HEK293 (cell line): ENCODE data around the gene KCNMB4.

Experiments
- FEZF1 ChIP-seq: fragments of 450-650 bp; formaldehyde crosslinking; IDR thresholded peaks from 2 replicates; pipeline ENCODE4 v1.5.1; 2016; ENCODE audit warnings: missing biosample characterization, missing genetic modification characterization
- IKZF3 ChIP-seq: fragments of 450-650 bp; IDR thresholded peaks from 2 replicates; pipeline ENCODE4 v1.5.0; 2018; ENCODE audit warnings: missing biosample characterization, mild to moderate bottlenecking, missing genetic modification characterization, moderate library complexity
- INSM2 ChIP-seq: fragments of 450-650 bp; formaldehyde crosslinking; IDR thresholded peaks from 2 replicates; pipeline ENCODE4 v1.5.1; 2016; ENCODE audit warnings: missing biosample characterization, missing genetic modification characterization
- PBX3 ChIP-seq: sonication (generic); formaldehyde crosslinking; IDR thresholded peaks from 2 replicates; pipeline ENCODE4 v1.8.1; 2022; ENCODE audit warnings: mild to moderate bottlenecking, moderate library complexity, missing genetic modification reagents
- PRDM2 ChIP-seq: fragments of 450-650 bp; formaldehyde crosslinking; IDR thresholded peaks from 2 replicates; pipeline ENCODE4 v1.5.1; 2016; ENCODE audit warnings: missing biosample characterization, missing genetic modification characterization, borderline replicate concordance
- ZBTB1 ChIP-seq: fragments of 450-650 bp; formaldehyde crosslinking; IDR thresholded peaks from 2 replicates; pipeline ENCODE4 v1.5.1; 2016; ENCODE audit warnings: missing biosample characterization, missing genetic modification characterization
- ZBTB7A ChIP-seq: fragments of 450-650 bp; formaldehyde crosslinking; IDR thresholded peaks from 2 replicates; pipeline ENCODE4 v1.5.1; 2016; ENCODE audit warnings: low read depth, missing biosample characterization, missing genetic modification characterization
- ZEB2 ChIP-seq: fragments of 450-650 bp; formaldehyde crosslinking; IDR thresholded peaks from 2 replicates; pipeline ENCODE4 v1.5.1; 2016; ENCODE audit warnings: missing biosample characterization, missing genetic modification characterization
- ZNF114 ChIP-seq: fragments of 450-650 bp; formaldehyde crosslinking; IDR thresholded peaks from 2 replicates; pipeline ENCODE4 v1.5.0; 2017; ENCODE audit warnings: missing biosample characterization, missing genetic modification characterization
- ZNF169 ChIP-seq: fragments of 450-650 bp; formaldehyde crosslinking; IDR thresholded peaks from 2 replicates; pipeline ENCODE4 v1.5.1; 2016; ENCODE audit warnings: missing biosample characterization, missing genetic modification characterization
- ZNF174 ChIP-seq: fragments of 450-650 bp; formaldehyde crosslinking; IDR thresholded peaks from 2 replicates; pipeline ENCODE4 v1.5.0; 2017; ENCODE audit warnings: missing biosample characterization, mild to moderate bottlenecking, missing genetic modification characterization
- ZNF175 ChIP-seq: fragments of 450-650 bp; formaldehyde crosslinking; IDR thresholded peaks from 2 replicates; pipeline ENCODE4 v1.5.1; 2016; ENCODE audit warnings: missing biosample characterization, missing genetic modification characterization
- ZNF19 ChIP-seq: fragments of 450-650 bp; formaldehyde crosslinking; IDR thresholded peaks from 2 replicates; pipeline ENCODE4; 2016; ENCODE audit warnings: missing biosample characterization, missing genetic modification characterization, low read depth
- ZNF248 ChIP-seq: fragments of 450-650 bp; formaldehyde crosslinking; IDR thresholded peaks from 2 replicates; pipeline ENCODE4 v1.5.1; 2017; ENCODE audit warnings: missing biosample characterization, missing genetic modification characterization
- ZNF266 ChIP-seq: fragments of 450-650 bp; formaldehyde crosslinking; IDR thresholded peaks from 2 replicates; pipeline ENCODE4 v1.5.1; 2016; ENCODE audit warnings: missing biosample characterization, missing genetic modification characterization, low read depth
- ZNF292 ChIP-seq: fragments of 450-650 bp; formaldehyde crosslinking; IDR thresholded peaks from 2 replicates; pipeline ENCODE4 v1.5.1; 2016; ENCODE audit warnings: low read depth, missing biosample characterization, missing genetic modification characterization, borderline replicate concordance
- ZNF366 ChIP-seq: fragments of 450-650 bp; formaldehyde crosslinking; conservative IDR thresholded peaks from 2 replicates; pipeline ENCODE4 v1.5.1; 2016; ENCODE audit warnings: missing biosample characterization, missing genetic modification characterization
- ZNF391 ChIP-seq: fragments of 450-650 bp; formaldehyde crosslinking; IDR thresholded peaks from 2 replicates; pipeline ENCODE4 v1.5.1; 2016; ENCODE audit warnings: low read depth, missing biosample characterization, missing genetic modification characterization, borderline replicate concordance
- ZNF449 ChIP-seq: fragments of 450-650 bp; formaldehyde crosslinking; IDR thresholded peaks from 2 replicates; pipeline ENCODE4 v1.5.1; 2017; ENCODE audit warnings: missing biosample characterization, mild to moderate bottlenecking, missing genetic modification characterization, moderate library complexity
- ZNF561 ChIP-seq: fragments of 450-650 bp; IDR thresholded peaks from 2 replicates; pipeline ENCODE4 v1.5.1; 2018; ENCODE audit warnings: missing biosample characterization, missing genetic modification characterization, borderline replicate concordance
- ZNF585B ChIP-seq: fragments of 450-650 bp; formaldehyde crosslinking; IDR thresholded peaks from 2 replicates; pipeline ENCODE4 v1.5.1; 2016; ENCODE audit warnings: missing biosample characterization, missing genetic modification characterization
- ZNF596 ChIP-seq: fragments of 450-650 bp; IDR thresholded peaks from 2 replicates; pipeline ENCODE4 v1.5.0; 2018; ENCODE audit warnings: missing biosample characterization, mild to moderate bottlenecking, missing genetic modification characterization, moderate library complexity
- ZNF621 ChIP-seq: fragments of 450-650 bp; formaldehyde crosslinking; IDR thresholded peaks from 2 replicates; pipeline ENCODE4 v1.5.1; 2017; ENCODE audit warnings: missing biosample characterization, missing genetic modification characterization
- ZNF624 ChIP-seq: fragments of 450-650 bp; formaldehyde crosslinking; IDR thresholded peaks from 2 replicates; pipeline ENCODE4 v1.5.1; 2017; ENCODE audit warnings: missing biosample characterization, missing genetic modification characterization
- ZNF658 ChIP-seq: fragments of 450-650 bp; formaldehyde crosslinking; IDR thresholded peaks from 2 replicates; pipeline ENCODE4; 2016; ENCODE audit warnings: missing biosample characterization, missing genetic modification characterization
- ZNF830 ChIP-seq: fragments of 450-650 bp; IDR thresholded peaks from 2 replicates; pipeline ENCODE4 v1.5.0; 2018; ENCODE audit warnings: missing biosample characterization, missing genetic modification characterization, low read depth, mild to moderate bottlenecking, moderate library complexity
- ZNF837 ChIP-seq: fragments of 450-650 bp; formaldehyde crosslinking; IDR thresholded peaks from 2 replicates; pipeline ENCODE4 v1.5.1; 2016; ENCODE audit warnings: missing biosample characterization, missing genetic modification characterization
- ZSCAN23 ChIP-seq: fragments of 450-650 bp; formaldehyde crosslinking; IDR thresholded peaks from 2 replicates; pipeline ENCODE4 v1.5.1; 2016; ENCODE audit warnings: missing biosample characterization, missing genetic modification characterization
- ZSCAN4 ChIP-seq: fragments of 450-650 bp; formaldehyde crosslinking; IDR thresholded peaks from 2 replicates; pipeline ENCODE4 v1.5.1; 2017; ENCODE audit warnings: missing biosample characterization, missing genetic modification characterization

KCNMB4 gene

GRCh38 chr12:70365648-70366518, at the start of gene KCNMB4 (continued):
- no peak for TF ChIP-seq ZSCAN4 (tag by site-specific recombination)
- TF ChIP-seq ZNF391: no peak
- TF ChIP-seq IKZF3: no peak
- TF ChIP-seq ZNF830 (tag by site-specific recombination): no peak
- no peak for TF ChIP-seq ZNF837 (tag by site-specific recombination)
- TF ChIP-seq FEZF1 (tag by site-specific recombination): no peak
- no peak for TF ChIP-seq ZNF292 (tag by site-specific recombination)
- no peak; the same call in 1 of the 2 replicates for TF ChIP-seq ZNF561
- no peak for TF ChIP-seq ZSCAN23 (tag by site-specific recombination)
- TF ChIP-seq ZNF621 (tag by site-specific recombination): no peak
- TF ChIP-seq ZNF19 (tag by site-specific recombination): no peak
- TF ChIP-seq ZNF248 (tag by site-specific recombination): no peak
- TF ChIP-seq ZNF266 (tag by site-specific recombination): no peak
- no peak for TF ChIP-seq ZNF624 (tag by site-specific recombination)
- TF ChIP-seq ZNF174: no peak
- TF ChIP-seq INSM2 (tag by site-specific recombination): no peak
- TF ChIP-seq ZEB2 (tag by site-specific recombination): peak; percentile 69; the same call in 1 of the 2 replicates
- TF ChIP-seq ZBTB1 (tag by site-specific recombination): no peak
- no peak for TF ChIP-seq ZNF169 (tag by site-specific recombination)
- no peak for TF ChIP-seq ZNF366 (tag by site-specific recombination)
- peak; percentile 57; the same call in 1 of the 2 replicates for TF ChIP-seq ZNF449
- TF ChIP-seq PBX3 (CRISPR knock-in tag): 0 out of 2 replicates have a peak, but pooled peaks have one; percentile 20
- no peak for TF ChIP-seq ZBTB7A (tag by site-specific recombination)
- TF ChIP-seq ZNF658: no peak
- no peak for TF ChIP-seq PRDM2 (tag by site-specific recombination)
- TF ChIP-seq ZNF585B (tag by site-specific recombination): no peak
- no peak for TF ChIP-seq ZNF114
- no peak for TF ChIP-seq ZNF175 (tag by site-specific recombination)
- no peak for TF ChIP-seq ZNF596
